ENCODE measurements around the gene NPS. TPM values are rescaled to one million over a fixed set of nuclear protein-coding genes. Genes with fewer than 3 reads are reported as not detected.

NPS gene
- polyA plus RNA-seq, 2 of the 4 experiments (the other 2 are of a cell fraction), result not detected

- WGBS (ENCODE audit: missing lambda C conversion rate), result 2% methylated on average over 1 of the region's 1 CpG
Measured at GRCh38 chr10:127571386-127571785, 22.3 kb downstream of the NPS start.

GRCh38 chr10:127576051-127576450 lies 26.9 kb downstream of the NPS start:
- FAIRE-seq (no peak), DNase-seq (ENCODE audit: low read depth in 1 of 2, low spot score in 1 of 2) (no peak), ATAC-seq (no peak)
- no peak for TF ChIP-seq RNF2 (IDR thresholded peaks at IDR 0.05; ENCODE audit: borderline replicate concordance, low read depth)
- no peak for TF ChIP-seq EHMT2 (IDR thresholded peaks at IDR 0.05; ENCODE audit: low read depth)
- TF ChIP-seq KDM1A (IDR thresholded peaks at IDR 0.05; ENCODE audit: low read depth), result no peak
- no peak for TF ChIP-seq SMC3 (IDR thresholded peaks at IDR 0.05)
- no peak for TF ChIP-seq MAX (IDR thresholded peaks at IDR 0.05)
- no peak for TF ChIP-seq HES2 (IDR thresholded peaks at IDR 0.05)
- no peak for TF ChIP-seq REST (IDR thresholded peaks at IDR 0.05)
- TF ChIP-seq PHF8 (IDR thresholded peaks at IDR 0.05; ENCODE audit: borderline replicate concordance, low read depth), result no peak
- no peak for TF ChIP-seq ZFP36 (IDR thresholded peaks at IDR 0.05; ENCODE audit: borderline replicate concordance, partially characterized antibody)
- TF ChIP-seq KDM5A (IDR thresholded peaks at IDR 0.05), result no peak
- no peak for TF ChIP-seq CTCF (IDR thresholded peaks at IDR 0.05)
- Histone ChIP-seq H3K4me1 (no peaks in the 10 kb centered on the region), H3K4me2 (no peak overlapping the region), H3K9me3 (no peaks in the 10 kb centered on the region), H3K27ac (no peak overlapping the region), H3K4me3 (no peak overlapping the region)
- 35% methylated on average over 3 of the region's 3 CpGs for WGBS (ENCODE audit: missing lambda C conversion rate)
- CTCF ChIA-PET, result no interaction called here
- POLR2A ChIA-PET, result no interaction called here

More at GRCh38 chr10:127571386-127571785, 22.3 kb downstream of the NPS start:
- Histone ChIP-seq H3K9me3 (no peaks in the 10 kb centered on the region), H3K4me1 (no peaks in the 10 kb centered on the region), H3K4me3 (no peak overlapping the region), H3K4me2 (no peak overlapping the region), H3K27ac (no peak overlapping the region)
- POLR2A ChIA-PET, result no interaction called here
- CTCF ChIA-PET, result no interaction called here
- DNase-seq (ENCODE audit: low read depth in 1 of 2, low spot score in 1 of 2) (no peak), FAIRE-seq (no peak), ATAC-seq (no peak)
- no peak for TF ChIP-seq HOXB5 (CRISPR knock-in tag; IDR thresholded peaks at IDR 0.05)
- TF ChIP-seq HDAC2 (IDR thresholded peaks at IDR 0.05), result no peak
- no peak for TF ChIP-seq HES2 (IDR thresholded peaks at IDR 0.05)
- TF ChIP-seq ZC3H11A (IDR thresholded peaks at IDR 0.05), result no peak
- no peak for TF ChIP-seq MAFK (IDR thresholded peaks at IDR 0.05; ENCODE audit: partially characterized antibody)
- TF ChIP-seq JUNB (IDR thresholded peaks at IDR 0.05), result no peak
- no peak for TF ChIP-seq KDM1A (IDR thresholded peaks at IDR 0.05; ENCODE audit: low read depth)
- TF ChIP-seq CHD2 (IDR thresholded peaks at IDR 0.05; ENCODE audit: low read length, partially characterized antibody), result no peak
- no peak for TF ChIP-seq ELK1 (IDR thresholded peaks at IDR 0.05; ENCODE audit: low read depth, low read length)
- TF ChIP-seq POLR2A (IDR thresholded peaks at IDR 0.05; ENCODE audit: low read length), result no peak
- no peak for TF ChIP-seq FOSB (CRISPR knock-in tag; IDR thresholded peaks at IDR 0.05)
- no peak for TF ChIP-seq NFE2L2 (conservative IDR thresholded peaks at IDR 0.05; ENCODE audit: low read length)
- TF ChIP-seq RNF2 (IDR thresholded peaks at IDR 0.05; ENCODE audit: borderline replicate concordance, low read depth), result no peak
- no peak for TF ChIP-seq EHF (CRISPR knock-in tag; IDR thresholded peaks at IDR 0.05)
- TF ChIP-seq ZFP36 (IDR thresholded peaks at IDR 0.05; ENCODE audit: borderline replicate concordance, partially characterized antibody), result no peak
- no peak for TF ChIP-seq SMC3 (IDR thresholded peaks at IDR 0.05)
- no peak for TF ChIP-seq SREBF2 (IDR thresholded peaks at IDR 0.05)

All from A549 (cell line).